Cardiac muscle cell (in vitro differentiated cells and primary cell): ENCODE results near the gene NEGR1. TPM values are rescaled to one million over a fixed set of nuclear protein-coding genes. Genes with fewer than 3 reads are reported as not detected.

ENCODE experiments used
- DNase-seq, 2 donors: peaks; one replicate each; pipeline versions ENCODE4 v3.0.0 to v3.0.0-alpha.2; 2010 to 2017; ENCODE audit warnings: low read depth in 1 of 2, low spot score in 1 of 2
- H3K27ac ChIP-seq: fragments of 200-600 bp; sonication (generic); 2 replicates; pipeline ENCODE4 v1.5.1; 2016
- H3K27me3 ChIP-seq: fragments of 200-600 bp; sonication (generic); 2 replicates; pipeline ENCODE4 v1.6.0; 2016; ENCODE audit warnings: control low read depth
- H3K36me3 ChIP-seq: fragments of 200-600 bp; sonication (generic); 2 replicates; pipeline ENCODE4 v1.5.1; 2016; ENCODE audit warnings: control low read depth
- H3K4me1 ChIP-seq: fragments of 200-600 bp; sonication (generic); 2 replicates; pipeline ENCODE4 v1.8.1; 2017; ENCODE audit warnings: low read depth, mild to moderate bottlenecking, mixed run types
- H3K4me3 ChIP-seq: fragments of 200-600 bp; sonication (generic); 2 replicates; pipeline ENCODE4 v1.5.1; 2016; ENCODE audit warnings: mild to moderate bottlenecking
- H3K9me3 ChIP-seq: fragments of 200-600 bp; sonication (generic); 2 replicates; pipeline ENCODE4 v1.5.1; 2017; ENCODE audit warnings: low read depth, mild to moderate bottlenecking, control low read depth
- polyA plus RNA-seq: library from polyadenylated mRNA; unstranded; fragments of >200 nt; fragmentation: Nextera tagmentation; extraction: Ambion mirVana; gene quantifications from 2 replicates; pipeline ENCODE4 v1.2.1, GENCODE V29; 2016
- total RNA-seq: library from RNA; depleted of rRNA; stranded (reverse); fragments of >200 nt; gene quantifications from 2 replicates; pipeline ENCODE4 v1.2.3, GENCODE V29; 2016
- TF ChIP-seq, protein P1 (sequence below): IDR thresholded peaks from 2 replicates; pipeline ENCODE4 v1.5.1; 2012; ENCODE audit warnings: low read depth, mild to moderate bottlenecking, low read length

NEGR1 gene
- total and polyA plus RNA-seq, 2 experiments from 2014 or later, result 0.06 to 0.20 TPM

DNA sequence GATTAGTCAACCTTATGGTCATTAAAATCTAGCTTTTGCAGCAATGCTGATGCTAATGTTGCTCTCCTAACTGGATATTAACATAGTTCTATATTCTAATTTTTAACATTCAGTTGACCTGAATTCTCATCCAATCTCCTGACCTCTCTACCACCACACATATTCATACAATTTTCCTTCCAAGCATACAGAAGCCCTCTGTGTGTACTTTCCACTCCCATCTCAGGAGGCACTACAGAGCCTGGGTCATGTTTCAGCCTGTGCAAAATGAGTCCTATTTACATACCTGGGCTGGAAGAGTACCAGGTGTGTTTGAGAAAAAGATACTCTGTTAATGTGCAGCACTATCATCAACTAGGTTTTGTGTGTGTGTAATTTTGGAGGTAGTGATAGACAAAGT, 486.3 kb downstream of the NEGR1 start:
- Histone ChIP-seq H3K9me3 (no peaks in the 10 kb centered on the region), H3K4me3 (no peak overlapping the region), H3K4me1 (no peaks in the 10 kb centered on the region), H3K27ac (no peak overlapping the region), H3K36me3 (no peaks in the 10 kb centered on the region), H3K27me3 (no peaks in the 10 kb centered on the region)
- DNase-seq, result no peak
- TF ChIP-seq, protein P1, sequence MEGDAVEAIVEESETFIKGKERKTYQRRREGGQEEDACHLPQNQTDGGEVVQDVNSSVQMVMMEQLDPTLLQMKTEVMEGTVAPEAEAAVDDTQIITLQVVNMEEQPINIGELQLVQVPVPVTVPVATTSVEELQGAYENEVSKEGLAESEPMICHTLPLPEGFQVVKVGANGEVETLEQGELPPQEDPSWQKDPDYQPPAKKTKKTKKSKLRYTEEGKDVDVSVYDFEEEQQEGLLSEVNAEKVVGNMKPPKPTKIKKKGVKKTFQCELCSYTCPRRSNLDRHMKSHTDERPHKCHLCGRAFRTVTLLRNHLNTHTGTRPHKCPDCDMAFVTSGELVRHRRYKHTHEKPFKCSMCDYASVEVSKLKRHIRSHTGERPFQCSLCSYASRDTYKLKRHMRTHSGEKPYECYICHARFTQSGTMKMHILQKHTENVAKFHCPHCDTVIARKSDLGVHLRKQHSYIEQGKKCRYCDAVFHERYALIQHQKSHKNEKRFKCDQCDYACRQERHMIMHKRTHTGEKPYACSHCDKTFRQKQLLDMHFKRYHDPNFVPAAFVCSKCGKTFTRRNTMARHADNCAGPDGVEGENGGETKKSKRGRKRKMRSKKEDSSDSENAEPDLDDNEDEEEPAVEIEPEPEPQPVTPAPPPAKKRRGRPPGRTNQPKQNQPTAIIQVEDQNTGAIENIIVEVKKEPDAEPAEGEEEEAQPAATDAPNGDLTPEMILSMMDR, result no peak

DNA sequence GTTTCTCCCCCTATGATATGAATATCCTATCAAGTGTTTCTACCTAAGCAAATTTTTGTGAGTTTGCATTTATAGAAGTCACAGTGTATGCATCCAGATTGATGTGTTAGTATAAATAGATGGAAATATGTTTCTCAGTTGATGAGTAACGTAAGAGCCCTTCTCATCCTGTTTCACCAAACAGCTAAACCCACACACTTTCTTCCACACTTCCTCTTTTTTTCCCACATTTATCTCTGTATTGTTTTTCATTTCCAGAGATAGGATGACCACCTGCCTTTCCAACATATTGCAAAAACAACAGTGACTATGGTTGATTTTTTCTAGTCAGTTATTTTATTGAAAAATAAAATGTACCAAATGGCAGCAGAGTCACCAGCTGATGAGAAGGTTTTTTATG, 490.1 kb downstream of the NEGR1 start:
- no peak overlapping the region for H3K4me3 ChIP-seq
- no peak for DNase-seq
- H3K27ac ChIP-seq, result no peak overlapping the region
- no peaks in the 10 kb centered on the region for H3K36me3 ChIP-seq
- H3K4me1 ChIP-seq, result no peaks in the 10 kb centered on the region
- H3K27me3 ChIP-seq, result no peaks in the 10 kb centered on the region
- TF ChIP-seq, protein P1, result no peak
- no peaks in the 10 kb centered on the region for H3K9me3 ChIP-seq

DNA sequence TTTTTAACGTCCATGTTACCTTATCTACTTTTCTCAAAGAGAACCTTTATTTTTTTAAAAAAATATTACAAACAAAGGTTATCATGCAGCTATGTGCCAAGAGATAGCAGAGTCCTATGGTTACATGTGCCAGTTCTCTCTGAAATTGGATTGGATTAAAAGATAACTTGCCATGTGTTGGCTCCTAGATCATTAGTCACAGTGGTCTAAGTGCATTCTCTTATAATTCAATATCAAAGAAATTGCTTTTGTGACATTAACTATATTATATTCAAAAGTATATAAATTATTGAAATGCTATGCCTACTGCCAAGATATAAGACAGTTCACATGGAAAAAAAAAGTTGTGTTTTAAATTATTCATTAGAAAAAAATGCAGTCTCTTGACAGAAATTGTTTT, 494.2 kb downstream of the NEGR1 start:
- H3K36me3 ChIP-seq, result no peaks in the 10 kb centered on the region
- no peaks in the 10 kb centered on the region for H3K9me3 ChIP-seq
- TF ChIP-seq, protein P1, result no peak
- no peak for DNase-seq
- H3K4me3 ChIP-seq, result no peak overlapping the region
- H3K4me1 ChIP-seq, result peaks cover 8% of the 10 kb centered on the region
- no peaks in the 10 kb centered on the region for H3K27me3 ChIP-seq
- H3K27ac ChIP-seq, result no peak overlapping the region

DNA sequence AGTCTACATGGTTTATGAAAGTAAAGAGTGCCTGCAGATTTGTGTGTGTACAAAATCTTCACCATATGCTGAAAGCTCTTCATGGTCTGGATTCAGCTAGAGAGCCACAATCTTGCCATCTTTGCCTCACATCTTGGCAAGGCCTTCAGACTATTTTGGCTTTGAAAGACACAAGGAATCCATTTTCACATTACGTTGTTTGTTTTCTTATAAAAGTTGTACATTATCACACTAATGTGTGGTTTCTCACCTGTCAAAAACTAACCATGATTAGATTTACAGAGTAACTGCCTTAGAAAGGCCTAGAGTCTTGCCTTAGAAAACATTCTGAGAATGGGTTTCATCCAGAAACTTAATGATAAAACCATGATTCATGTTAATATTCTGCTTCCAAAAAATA, 494.6 kb downstream of the NEGR1 start:
- peak in 1 of 2 donors; percentile 7 for DNase-seq
- Histone ChIP-seq H3K9me3 (no peaks in the 10 kb centered on the region), H3K27ac (no peak overlapping the region), H3K4me3 (no peak overlapping the region), H3K36me3 (no peaks in the 10 kb centered on the region), H3K27me3 (no peaks in the 10 kb centered on the region), H3K4me1 (peaks cover 8% of the 10 kb centered on the region)
- TF ChIP-seq, protein P1, result no peak

DNA sequence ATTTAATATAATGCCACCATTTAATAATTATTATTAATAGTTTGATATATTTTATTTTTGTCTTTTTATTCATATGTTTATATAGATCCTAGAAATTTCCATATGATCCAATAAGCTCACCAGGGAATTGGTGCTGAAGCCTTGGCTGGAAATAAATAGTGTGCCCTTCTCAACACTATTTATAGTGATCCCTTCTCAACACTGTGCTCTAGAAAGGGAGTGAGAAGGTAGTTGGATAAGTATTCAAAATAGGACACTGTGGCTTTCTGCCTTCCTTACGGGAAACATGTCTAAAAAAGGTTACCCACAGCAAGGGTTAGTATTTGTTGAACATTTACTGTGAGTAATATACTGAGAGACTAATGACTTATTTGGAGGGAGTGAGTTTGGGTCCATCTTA, 496.1 kb downstream of the NEGR1 start:
- Histone ChIP-seq H3K9me3 (no peaks in the 10 kb centered on the region), H3K4me3 (no peak overlapping the region), H3K36me3 (no peaks in the 10 kb centered on the region), H3K27ac (no peak overlapping the region), H3K27me3 (no peaks in the 10 kb centered on the region), H3K4me1 (peaks cover 8% of the 10 kb centered on the region)
- TF ChIP-seq, protein P1, result no peak
- DNase-seq, result no peak

DNA sequence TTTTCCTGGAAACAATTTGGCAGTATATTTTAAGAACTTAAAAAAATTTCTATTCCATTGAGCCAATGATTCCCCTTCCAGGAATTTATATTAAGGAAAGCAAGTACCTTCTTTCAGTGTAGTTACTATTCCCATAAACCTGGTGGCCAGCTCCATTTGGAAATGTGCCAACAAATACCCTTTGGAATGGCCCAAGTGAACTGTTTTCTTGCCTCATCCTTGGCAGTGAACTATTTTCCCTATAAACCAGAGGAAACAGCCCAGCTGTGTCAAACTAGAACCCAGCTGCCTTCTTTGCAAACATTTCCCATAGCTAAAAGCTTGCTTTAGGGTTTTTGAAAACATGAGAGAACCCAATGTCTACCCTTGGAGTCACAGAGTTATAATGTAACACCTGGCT, 496.9 kb downstream of the NEGR1 start:
- H3K4me1 ChIP-seq, result peaks cover 8% of the 10 kb centered on the region
- no peaks in the 10 kb centered on the region for H3K36me3 ChIP-seq
- DNase-seq, result peak; percentile 6 to 9
- TF ChIP-seq, protein P1, result no peak
- H3K9me3 ChIP-seq, result no peaks in the 10 kb centered on the region
- H3K4me3 ChIP-seq, result no peak overlapping the region
- H3K27ac ChIP-seq, result no peak overlapping the region
- no peaks in the 10 kb centered on the region for H3K27me3 ChIP-seq
